ENCODE data around the gene XRCC4. TPM values are rescaled to one million over a fixed set of nuclear protein-coding genes. Genes with fewer than 3 reads are reported as not detected.
A peak's percentile ranks its signal among the peaks of the same experiment; 100 is the strongest.

The XRCC4 gene
- total and polyA plus RNA-seq, 7 donors = 4.6 to 11.3 (median 7.6) TPM

- no peak for DNase-seq
- Histone ChIP-seq H3K9me3 (no peaks in the 10 kb centered on the region), H3K27me3 (no peaks in the 10 kb centered on the region), H3K4me1 (no peaks in the 10 kb centered on the region), H3K4me3 (no peak overlapping the region), H3K27ac (no peak overlapping the region), H3K36me3 (no peaks in the 10 kb centered on the region)
- intact Hi-C loops (cut with DNase I) = no loop called here
- no peak for TF ChIP-seq POLR2A (IDR thresholded peaks at IDR 0.05)
- TF ChIP-seq EP300 (IDR thresholded peaks at IDR 0.05) = no peak
- no peak for TF ChIP-seq POLR2AphosphoS5 (IDR thresholded peaks at IDR 0.05)
- TF ChIP-seq CTCF (IDR thresholded peaks at IDR 0.05) = no peak
- WGBS, 2 donors = 89 to 93% methylated on average over 1 of the region's 1 CpG
Measured at GRCh38 chr5:83371726-83372125, 294.4 kb downstream of the XRCC4 start.

GRCh38 chr5:83374547-83374946 is 297.2 kb downstream of the XRCC4 start:
- Histone ChIP-seq H3K9me3 (no peaks in the 10 kb centered on the region), H3K27ac (peak overlapping the region in 2 of 4 donors; percentile 4 to 62), H3K4me1 (no peaks in the 10 kb centered on the region), H3K36me3 (no peaks in the 10 kb centered on the region), H3K4me3 (no peak overlapping the region), H3K27me3 (no peaks in the 10 kb centered on the region)
- TF ChIP-seq EP300 (IDR thresholded peaks at IDR 0.05) = no peak
- TF ChIP-seq CTCF (IDR thresholded peaks at IDR 0.05) = no peak
- TF ChIP-seq POLR2AphosphoS5 (IDR thresholded peaks at IDR 0.05) = no peak
- no peak for TF ChIP-seq POLR2A (IDR thresholded peaks at IDR 0.05)
- peak; percentile 64 for DNase-seq
- WGBS, 2 donors = 66 to 71% methylated on average over 2 of the region's 2 CpGs
- intact Hi-C loops (cut with DNase I) = no loop called here

GRCh38 chr5:83375049-83375745 is 297.9 kb downstream of the XRCC4 start:
- intact Hi-C loops (cut with DNase I) = no loop called here
- H3K27ac ChIP-seq = peak overlapping the region in 2 of 4 donors; percentile 34 to 62
- H3K27me3 ChIP-seq = no peaks in the 10 kb centered on the region
- no peaks in the 10 kb centered on the region for H3K4me1 ChIP-seq
- TF ChIP-seq POLR2A (IDR thresholded peaks at IDR 0.05) = no peak
- no peak for TF ChIP-seq EP300 (IDR thresholded peaks at IDR 0.05)
- no peak for TF ChIP-seq POLR2AphosphoS5 (IDR thresholded peaks at IDR 0.05)
- no peak for TF ChIP-seq CTCF (IDR thresholded peaks at IDR 0.05)
- H3K4me3 ChIP-seq = no peak overlapping the region
- no peak for DNase-seq
- no peaks in the 10 kb centered on the region for H3K36me3 ChIP-seq
- H3K9me3 ChIP-seq = no peaks in the 10 kb centered on the region
- WGBS, 2 donors = 87 to 91% methylated on average over 3 of the region's 3 CpGs

- intact Hi-C loops (cut with DNase I) = no loop called here
- Histone ChIP-seq H3K4me3 (no peak overlapping the region), H3K27me3 (no peaks in the 10 kb centered on the region), H3K27ac (peak overlapping the region in 2 of 4 donors; percentile 30 to 32), H3K4me1 (no peaks in the 10 kb centered on the region), H3K36me3 (no peaks in the 10 kb centered on the region), H3K9me3 (no peaks in the 10 kb centered on the region)
- WGBS, 2 donors = 91 to 95% methylated on average over 2 of the region's 2 CpGs
- TF ChIP-seq POLR2A (IDR thresholded peaks at IDR 0.05) = no peak
- no peak for TF ChIP-seq POLR2AphosphoS5 (IDR thresholded peaks at IDR 0.05)
- no peak for TF ChIP-seq EP300 (IDR thresholded peaks at IDR 0.05)
- TF ChIP-seq CTCF (IDR thresholded peaks at IDR 0.05) = no peak
- DNase-seq = no peak
Measured at GRCh38 chr5:83376461-83376860, 299.1 kb downstream of the XRCC4 start.

All from sigmoid colon (tissue), 7 donors.